Measurements from ENCODE around the gene YIPF2.

DNA sequence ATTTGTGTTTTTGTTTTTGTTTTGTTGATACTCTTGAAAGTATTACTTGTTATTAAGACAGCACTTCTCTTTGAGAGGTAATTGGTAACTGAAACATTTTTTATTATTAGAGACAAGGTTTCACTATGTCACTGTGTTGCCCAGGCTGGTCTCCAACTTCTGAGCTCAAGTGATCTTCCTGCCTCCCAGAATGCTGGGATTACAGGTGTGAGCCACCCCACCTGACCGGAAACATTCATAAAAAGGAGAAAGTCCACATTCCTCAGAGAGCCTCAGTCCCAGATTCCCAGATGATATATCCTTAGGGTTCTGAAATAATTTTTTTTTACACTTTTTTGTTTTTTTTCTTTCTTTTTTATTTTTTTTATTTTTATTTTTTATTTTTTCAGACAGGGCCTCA, 54.4 kb downstream of the YIPF2 start:
- TF ChIP-seq HDGF (IDR thresholded peaks at IDR 0.05; ENCODE audit: borderline replicate concordance) (no peak), FOXA1 (IDR thresholded peaks at IDR 0.05) (no peak), ARNT (IDR thresholded peaks at IDR 0.05) (no peak), NFRKB (IDR thresholded peaks at IDR 0.05) (no peak), FOXM1 (IDR thresholded peaks at IDR 0.05; ENCODE audit: borderline replicate concordance) (no peak), SP1 (IDR thresholded peaks at IDR 0.05) (no peak), TARDBP (IDR thresholded peaks at IDR 0.05) (no peak), L3MBTL2 (conservative IDR thresholded peaks at IDR 0.05) (no peak), SUZ12 (IDR thresholded peaks at IDR 0.05) (no peak)
